ENCODE results near the gene LRRTM4. TPM values are rescaled to one million over a fixed set of nuclear protein-coding genes. Genes with fewer than 3 reads are reported as not detected.
"Not testable (repeated sequence)": the region's sequence is repeated elsewhere in the genome, so short reads cannot be mapped to it uniquely, and the experiment has no call there.

Gene LRRTM4
- total RNA-seq, 8 experiments from 2014 or later = 0.15 to 36.9 (median 15.8) TPM

- in situ Hi-C loops (cut with MboI; ENCODE audit: low pct_unique_long_range_greater_than_20kb in 2 of 9, low sequenced_read_pairs in 9 of 9, unreplicated experiment in 9 of 9) = no loop called here
- no peak overlapping the region for H3K4me3 ChIP-seq
- H3K4me1 ChIP-seq (replicated peaks in 1 of 2) = no peaks in the 10 kb centered on the region
- WGBS, 10 experiments = 10 to 100% (median 82%) methylated on average over 2 of the region's 2 CpGs; no CpG with 5 or more reads in 3 of the 10 experiments
- H3K27ac ChIP-seq = no peak overlapping the region
- ATAC-seq (replicated peaks in 6 of 8) = no peak
Observed at GRCh38 chr2:76745605-76746004, 776.6 kb downstream of the LRRTM4 start.

GRCh38 chr2:76737607-76738006 lies 784.6 kb downstream of the LRRTM4 start:
- no peak overlapping the region for H3K4me3 ChIP-seq
- ATAC-seq (replicated peaks in 6 of 8) = no peak
- in situ Hi-C loops (cut with MboI; ENCODE audit: low pct_unique_long_range_greater_than_20kb in 2 of 9, low sequenced_read_pairs in 9 of 9, unreplicated experiment in 9 of 9) = no loop called here
- H3K27ac ChIP-seq = no peak overlapping the region
- no peaks in the 10 kb centered on the region for H3K4me1 ChIP-seq (replicated peaks in 1 of 2)
- 0 to 100% (median 0%) methylated on average over 1 of the region's 1 CpG; no CpG with 5 or more reads in 5 of the 10 experiments for WGBS, 10 experiments

GRCh38 chr2:76733736-76734135 lies 788.4 kb downstream of the LRRTM4 start:
- Histone ChIP-seq H3K4me1 (replicated peaks in 1 of 2) (no peaks in the 10 kb centered on the region), H3K27ac (no peak overlapping the region), H3K4me3 (no peak overlapping the region)
- in situ Hi-C loops (cut with MboI; ENCODE audit: low pct_unique_long_range_greater_than_20kb in 2 of 9, low sequenced_read_pairs in 9 of 9, unreplicated experiment in 9 of 9) = no loop called here
- no peak for ATAC-seq (replicated peaks in 6 of 8)

- Histone ChIP-seq H3K27ac (no peak overlapping the region), H3K4me1 (replicated peaks in 1 of 2) (no peaks in the 10 kb centered on the region), H3K4me3 (no peak overlapping the region)
- in situ Hi-C loops (cut with MboI; ENCODE audit: low pct_unique_long_range_greater_than_20kb in 2 of 9, low sequenced_read_pairs in 9 of 9, unreplicated experiment in 9 of 9) = no loop called here
- WGBS, 10 experiments = 0 to 100% (median 82%) methylated on average over 1 to 4 of the region's 4 CpGs
- ATAC-seq (replicated peaks in 6 of 8) = no peak
Observed at GRCh38 chr2:76731157-76731556, 791.0 kb downstream of the LRRTM4 start.

- Histone ChIP-seq H3K27ac (no peak overlapping the region), H3K4me3 (no peak overlapping the region), H3K4me1 (replicated peaks in 1 of 2) (no peaks in the 10 kb centered on the region)
- ATAC-seq (replicated peaks in 6 of 8) = no peak
- WGBS, 10 experiments = 0 to 85% (median 60%) methylated on average over 1 to 4 of the region's 4 CpGs; no CpG with 5 or more reads in 1 of the 10 experiments
- in situ Hi-C loops (cut with MboI; ENCODE audit: low pct_unique_long_range_greater_than_20kb in 2 of 9, low sequenced_read_pairs in 9 of 9, unreplicated experiment in 9 of 9) = no loop called here
Observed at GRCh38 chr2:76730021-76730420, 792.2 kb downstream of the LRRTM4 start.

GRCh38 chr2:76721226-76721625 lies 801.0 kb downstream of the LRRTM4 start:
- ATAC-seq (replicated peaks in 6 of 8) = no peak
- H3K27ac ChIP-seq = no peak overlapping the region
- 0 to 100% (median 73%) methylated on average over 2 to 3 of the region's 3 CpGs; no CpG with 5 or more reads in 2 of the 10 experiments for WGBS, 10 experiments
- no peak overlapping the region for H3K4me3 ChIP-seq
- in situ Hi-C loops (cut with MboI; ENCODE audit: low pct_unique_long_range_greater_than_20kb in 2 of 9, low sequenced_read_pairs in 9 of 9, unreplicated experiment in 9 of 9) = no loop called here
- H3K4me1 ChIP-seq (replicated peaks in 1 of 2) = no peaks in the 10 kb centered on the region

- in situ Hi-C loops (cut with MboI; ENCODE audit: low pct_unique_long_range_greater_than_20kb in 2 of 9, low sequenced_read_pairs in 9 of 9, unreplicated experiment in 9 of 9) = no loop called here
- WGBS, 10 experiments = 0 to 100% (median 88%) methylated on average over 1 to 3 of the region's 3 CpGs; no CpG with 5 or more reads in 1 of the 10 experiments
- Histone ChIP-seq H3K4me3 (no peak overlapping the region), H3K4me1 (replicated peaks in 1 of 2) (no peaks in the 10 kb centered on the region), H3K27ac (no peak overlapping the region)
- no peak for ATAC-seq (replicated peaks in 6 of 8)
Observed at GRCh38 chr2:76713312-76713711, 808.9 kb downstream of the LRRTM4 start.

GRCh38 chr2:76711490-76711889 lies 810.7 kb downstream of the LRRTM4 start:
- Histone ChIP-seq H3K4me3 (no peak overlapping the region), H3K4me1 (replicated peaks in 1 of 2) (no peaks in the 10 kb centered on the region), H3K27ac (no peak overlapping the region)
- 0 to 80% (median 40%) methylated on average over 1 to 2 of the region's 2 CpGs; no CpG with 5 or more reads in 3 of the 10 experiments for WGBS, 10 experiments
- ATAC-seq (replicated peaks in 6 of 8) = no peak
- in situ Hi-C loops (cut with MboI; ENCODE audit: low pct_unique_long_range_greater_than_20kb in 2 of 9, low sequenced_read_pairs in 9 of 9, unreplicated experiment in 9 of 9) = no loop called here

- H3K4me3 ChIP-seq = no peak overlapping the region
- no peaks in the 10 kb centered on the region for H3K4me1 ChIP-seq (replicated peaks in 1 of 2)
- in situ Hi-C loops (cut with MboI; ENCODE audit: low pct_unique_long_range_greater_than_20kb in 2 of 9, low sequenced_read_pairs in 9 of 9, unreplicated experiment in 9 of 9) = no loop called here
- ATAC-seq (replicated peaks in 6 of 8) = no peak
- WGBS, 10 experiments = 15 to 100% (median 69%) methylated on average over 1 to 6 of the region's 6 CpGs; no CpG with 5 or more reads in 2 of the 10 experiments
- no peak overlapping the region for H3K27ac ChIP-seq
Observed at GRCh38 chr2:76700894-76701293, 821.3 kb downstream of the LRRTM4 start.

GRCh38 chr2:76697998-76698713 lies 824.0 kb downstream of the LRRTM4 start:
- ATAC-seq (replicated peaks in 6 of 8); in situ Hi-C loops (cut with MboI; ENCODE audit: low pct_unique_long_range_greater_than_20kb in 2 of 9, low sequenced_read_pairs in 9 of 9, unreplicated experiment in 9 of 9); H3K4me1 ChIP-seq (replicated peaks in 1 of 2); H3K27ac ChIP-seq; H3K4me3 ChIP-seq: not testable (repeated sequence)
- 13 to 90% (median 87%) methylated on average over 3 to 6 of the region's 33 CpGs; no CpG with 5 or more reads in 5 of the 10 experiments for WGBS, 10 experiments
